Tibial artery (tissue), 4 donors: Measurements from ENCODE around the gene LTN1.

Experiments used
- DNase-seq, 2 donors: peaks; one replicate each; pipeline ENCODE4 v3.0.0-alpha.2; 2019
- H3K27ac ChIP-seq, 2 donors: fragments of 200-600 bp; sonication (generic) in 1 of 2; 1 replicate in 1 of 2; 2 replicates in 1 of 2; pipeline ENCODE4 v1.5.1; 2018 to 2019; ENCODE audit warnings: mild to moderate bottlenecking in 1 of 2
- H3K27me3 ChIP-seq, 2 donors: fragments of 200-600 bp; sonication (generic) in 1 of 2; one replicate each; pipeline versions ENCODE4 v1.5.1 to v1.6.0; 2016 to 2019
- H3K36me3 ChIP-seq, 3 donors: fragments of 200-600 bp; sonication (generic) in 2 of 3; one replicate each; pipeline ENCODE4 v1.5.1; 2016 to 2019; ENCODE audit warnings: mild to moderate bottlenecking in 2 of 3
- H3K4me1 ChIP-seq, 4 donors: fragments of 200-600 bp; sonication (generic) in 2 of 4; 1 replicate in 3 of 4; 2 replicates in 1 of 4; pipeline ENCODE4 v1.5.1; 2016 to 2019
- H3K4me3 ChIP-seq, 2 donors: fragments of 200-600 bp; sonication (generic) in 1 of 2; 1 replicate in 1 of 2; 2 replicates in 1 of 2; pipeline ENCODE4 v1.5.1; 2018 to 2019; ENCODE audit warnings: mild to moderate bottlenecking in 2 of 2
- H3K9me3 ChIP-seq, 3 donors: fragments of 200-600 bp; sonication (generic) in 1 of 3; one replicate each; pipeline ENCODE4 v1.5.1; 2016 to 2019
- intact Hi-C: fragments of 100-400 bp; cut with DNase I; formaldehyde crosslinking; loops from one replicate; pipeline ENCODE4 v1.15.0; 2023; ENCODE audit warnings: low total_unique reads
- TF ChIP-seq, protein P1 (sequence below), 2 experiments: fragments of 200-600 bp in 1 of 2; fragments of 450-650 bp in 1 of 2; IDR thresholded peaks; one replicate each; pipeline ENCODE4 v1.5.1; 2017 to 2019; ENCODE audit warnings: antibody characterized with exemption in 2 of 2, mild to moderate bottlenecking in 1 of 2, moderate library complexity in 1 of 2

LTN1 gene

DNA sequence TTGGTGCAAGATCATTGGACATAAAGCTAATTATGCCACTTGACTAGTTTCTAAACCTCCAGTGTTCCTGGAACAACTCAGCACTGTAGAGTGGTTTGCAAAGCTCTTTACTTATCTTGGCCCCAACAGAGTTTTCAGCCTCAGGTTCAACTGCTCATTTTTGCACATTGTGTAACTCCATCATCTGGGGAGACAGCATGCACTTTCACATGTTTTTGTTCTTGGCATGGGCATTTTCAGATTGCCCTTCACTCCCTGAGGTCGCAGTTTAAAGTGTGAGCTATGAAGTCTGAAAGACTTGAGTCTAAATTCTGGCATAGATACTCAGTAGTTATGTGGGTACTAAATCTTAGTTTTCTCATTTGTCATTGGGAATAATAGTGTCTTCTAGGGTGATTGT, 36.8 kb upstream of the LTN1 start:
- peaks cover 30 to 56% (median 42%) of the 10 kb centered on the region in 3 donors for H3K36me3 ChIP-seq
- intact Hi-C loops: no loop called here

DNA sequence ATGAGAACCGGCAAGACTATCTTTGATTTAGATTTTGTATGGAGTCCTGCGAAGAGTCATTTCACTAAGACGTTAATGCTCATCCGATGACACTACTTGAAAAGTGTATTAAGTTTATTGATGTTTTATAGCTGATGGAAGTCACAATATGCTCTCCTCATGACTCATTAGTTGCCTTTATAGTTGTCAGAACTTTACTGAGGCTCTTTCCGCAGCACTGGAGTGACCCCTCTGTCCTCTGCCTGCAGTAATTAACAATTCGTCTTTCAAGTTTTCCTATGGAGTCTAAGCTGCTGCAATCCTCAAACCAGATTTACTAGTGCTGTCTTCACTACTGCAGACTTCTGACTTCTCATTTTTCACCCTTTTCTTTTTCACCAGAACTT, 32.6 kb upstream of the LTN1 start:
- TF ChIP-seq, protein P1, sequence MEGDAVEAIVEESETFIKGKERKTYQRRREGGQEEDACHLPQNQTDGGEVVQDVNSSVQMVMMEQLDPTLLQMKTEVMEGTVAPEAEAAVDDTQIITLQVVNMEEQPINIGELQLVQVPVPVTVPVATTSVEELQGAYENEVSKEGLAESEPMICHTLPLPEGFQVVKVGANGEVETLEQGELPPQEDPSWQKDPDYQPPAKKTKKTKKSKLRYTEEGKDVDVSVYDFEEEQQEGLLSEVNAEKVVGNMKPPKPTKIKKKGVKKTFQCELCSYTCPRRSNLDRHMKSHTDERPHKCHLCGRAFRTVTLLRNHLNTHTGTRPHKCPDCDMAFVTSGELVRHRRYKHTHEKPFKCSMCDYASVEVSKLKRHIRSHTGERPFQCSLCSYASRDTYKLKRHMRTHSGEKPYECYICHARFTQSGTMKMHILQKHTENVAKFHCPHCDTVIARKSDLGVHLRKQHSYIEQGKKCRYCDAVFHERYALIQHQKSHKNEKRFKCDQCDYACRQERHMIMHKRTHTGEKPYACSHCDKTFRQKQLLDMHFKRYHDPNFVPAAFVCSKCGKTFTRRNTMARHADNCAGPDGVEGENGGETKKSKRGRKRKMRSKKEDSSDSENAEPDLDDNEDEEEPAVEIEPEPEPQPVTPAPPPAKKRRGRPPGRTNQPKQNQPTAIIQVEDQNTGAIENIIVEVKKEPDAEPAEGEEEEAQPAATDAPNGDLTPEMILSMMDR (IDR thresholded peaks at IDR 0.05): no peak
- Histone ChIP-seq H3K27me3 (no peaks in the 10 kb centered on the region), H3K4me1 (peaks cover 5 to 34% (median 11%) of the 10 kb centered on the region in 4 donors), H3K4me3 (peak overlapping the region; percentile 59 to 66), H3K27ac (peak overlapping the region; percentile 93 to 97), H3K9me3 (no peaks in the 10 kb centered on the region), H3K36me3 (peaks cover 6 to 15% (median 7%) of the 10 kb centered on the region in 3 donors)
- no peak for DNase-seq
- intact Hi-C loops: no loop called here

More for the DNA sequence above, 36.8 kb upstream of the LTN1 start:
- peaks cover 4 to 30% (median 10%) of the 10 kb centered on the region in 4 donors for H3K4me1 ChIP-seq
- TF ChIP-seq, protein P1 (IDR thresholded peaks at IDR 0.05): no peak
- H3K27me3 ChIP-seq: no peaks in the 10 kb centered on the region
- H3K27ac ChIP-seq: no peak overlapping the region
- DNase-seq: no peak
- no peak overlapping the region for H3K4me3 ChIP-seq
- H3K9me3 ChIP-seq: no peaks in the 10 kb centered on the region

DNA sequence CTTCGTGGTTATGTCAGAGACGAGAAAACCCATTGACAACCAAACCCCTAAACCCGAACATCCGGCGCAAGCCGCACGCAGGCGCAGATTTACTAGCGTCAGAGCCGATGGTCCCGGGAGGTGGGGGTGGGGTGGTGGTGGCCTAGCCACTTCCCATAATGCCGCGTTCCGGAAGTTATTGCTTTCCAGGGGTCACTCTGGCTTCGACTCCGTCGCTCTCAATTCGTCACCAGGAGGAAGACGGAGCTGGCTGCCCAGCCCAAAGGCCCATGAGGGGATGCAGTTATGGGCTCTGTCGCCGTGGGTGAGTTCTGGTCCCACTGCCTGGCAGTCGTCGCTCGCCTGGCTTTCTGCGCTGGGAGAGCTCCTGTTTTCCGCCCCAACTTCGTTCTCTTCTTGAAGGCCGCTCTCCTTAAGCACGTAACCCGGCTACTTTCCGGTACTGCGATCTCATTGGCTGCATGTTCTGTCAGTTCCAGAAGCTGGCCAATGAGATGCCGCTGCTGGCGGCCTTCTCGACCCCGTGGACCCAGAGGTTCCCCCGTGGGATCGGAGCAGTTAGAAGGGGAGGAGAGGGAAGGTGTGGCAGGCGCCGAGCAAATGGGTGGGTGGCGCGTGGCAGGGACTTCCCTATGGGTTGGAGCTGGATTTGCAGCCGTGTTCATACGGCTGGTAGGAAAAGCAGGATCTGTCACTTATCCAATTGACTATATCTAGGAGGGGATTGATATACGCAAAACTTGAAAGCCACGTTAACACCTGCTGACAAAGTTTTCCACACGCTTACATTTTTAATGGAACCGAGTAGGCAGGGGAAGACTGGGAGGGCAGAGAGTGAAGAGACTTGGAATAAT, 32.0 kb upstream of the LTN1 start, which contains the start of gene USP16:
Gene USP16 (plus strand): TSS at position 195 of the 854 bp plus-strand sequence. CDS start 3,246 bp downstream, outside the sequence.
- Histone ChIP-seq H3K36me3 (peaks cover 6 to 15% (median 7%) of the 10 kb centered on the region in 3 donors), H3K27me3 (no peaks in the 10 kb centered on the region), H3K4me1 (peaks cover 5 to 38% (median 13%) of the 10 kb centered on the region in 4 donors), H3K9me3 (no peaks in the 10 kb centered on the region), H3K27ac (peak within 1 kb of the TSS; percentile 93 to 97), H3K4me3 (peak within 1 kb of the TSS; percentile 59 to 66)
- DNase-seq: peak; percentile 96 to 99
- TF ChIP-seq, protein P1 (IDR thresholded peaks at IDR 0.05): peak; percentile 32 to 53
- intact Hi-C loops: no loop called here

DNA sequence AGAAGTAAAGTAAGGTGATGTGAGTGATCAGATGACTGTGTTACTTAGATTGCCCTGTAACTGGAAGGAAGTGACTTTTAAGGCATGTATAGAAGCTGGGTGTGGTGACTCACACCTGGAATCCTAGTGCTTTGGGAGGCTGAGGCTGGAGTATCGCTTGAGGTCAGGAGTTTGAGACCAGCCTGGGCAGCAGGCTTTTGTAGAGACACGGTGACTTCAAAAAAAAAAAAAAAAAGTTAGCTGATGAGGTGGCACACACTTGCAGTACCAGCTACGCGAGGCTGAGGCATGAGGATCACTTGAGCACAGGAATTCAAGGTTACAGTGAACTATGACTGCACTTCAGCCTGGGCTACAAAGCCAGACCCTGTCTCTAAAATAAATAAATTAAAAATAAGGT, 29.5 kb upstream of the LTN1 start:
- H3K27me3 ChIP-seq: no peaks in the 10 kb centered on the region
- H3K4me1 ChIP-seq: peaks cover 5 to 44% (median 23%) of the 10 kb centered on the region in 4 donors
- intact Hi-C loops: no loop called here

DNA sequence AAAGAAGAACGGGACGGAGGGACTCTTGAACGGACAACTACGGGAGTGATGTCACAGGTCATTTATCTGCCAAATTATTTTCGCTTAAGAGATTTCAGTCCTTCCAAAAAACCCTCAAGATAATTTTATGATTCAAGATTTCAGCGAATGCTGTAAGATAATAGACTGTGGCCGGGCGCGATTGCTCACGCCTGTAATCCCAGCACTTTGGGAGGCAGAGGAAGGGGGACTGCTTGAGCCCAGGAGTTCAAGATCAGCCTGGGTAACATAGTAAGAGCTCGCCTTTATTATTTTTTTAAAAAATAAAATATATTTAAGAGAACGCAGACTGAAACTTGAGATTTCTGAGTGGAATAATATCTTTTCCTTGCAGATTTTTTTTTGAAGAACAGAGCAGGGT, 25.9 kb upstream of the LTN1 start:
- TF ChIP-seq, protein P1 (IDR thresholded peaks at IDR 0.05): no peak
- no peak for DNase-seq
- peak overlapping the region; percentile 65 to 85 for H3K27ac ChIP-seq

More for the DNA sequence above, 29.5 kb upstream of the LTN1 start:
- Histone ChIP-seq H3K36me3 (no peaks in the 10 kb centered on the region), H3K27ac (no peak overlapping the region), H3K9me3 (no peaks in the 10 kb centered on the region), H3K4me3 (no peak overlapping the region)
- TF ChIP-seq, protein P1 (IDR thresholded peaks at IDR 0.05): no peak
- DNase-seq: no peak

More for the DNA sequence above, 25.9 kb upstream of the LTN1 start:
- intact Hi-C loops: no loop called here
- no peaks in the 10 kb centered on the region for H3K9me3 ChIP-seq
- peak overlapping the region; percentile 74 to 90 for H3K4me3 ChIP-seq
- H3K36me3 ChIP-seq: no peaks in the 10 kb centered on the region
- peaks cover 0 to 21% (median 13%) of the 10 kb centered on the region in 4 donors for H3K4me1 ChIP-seq
- H3K27me3 ChIP-seq: no peaks in the 10 kb centered on the region
